Duodenal mucosa (tissue), 2 donors: ENCODE results near the gene NPY4R2.
"Not testable (repeated sequence)": the region's sequence is repeated elsewhere in the genome, so short reads cannot be mapped to it uniquely, and the experiment has no call there.

Experiments used
- H3K27ac ChIP-seq: one replicate; pipeline ENCODE4 v1.7.0; 2013; ENCODE audit warnings: low read depth, low read length
- H3K27me3 ChIP-seq, 2 donors: one replicate each; pipeline ENCODE4 v1.7.0; 2013; ENCODE audit warnings: low read length in 2 of 2, control low read depth in 1 of 2; ENCODE audit not compliant: insufficient read depth in 2 of 2, control insufficient read depth in 1 of 2
- H3K36me3 ChIP-seq, 2 donors: one replicate each; pipeline ENCODE4 v1.7.0; 2013; ENCODE audit warnings: low read length in 2 of 2, control low read depth in 1 of 2; ENCODE audit not compliant: insufficient read depth in 2 of 2, control insufficient read depth in 1 of 2
- H3K4me1 ChIP-seq, 2 donors: one replicate each; pipeline ENCODE4 v1.7.0; 2013; ENCODE audit warnings: low read length in 2 of 2, control low read depth in 1 of 2; ENCODE audit not compliant: insufficient read depth in 2 of 2, control insufficient read depth in 1 of 2
- H3K4me3 ChIP-seq, 2 donors: one replicate each; pipeline ENCODE4 v1.7.0; 2013; ENCODE audit warnings: low read length in 2 of 2, low read depth in 1 of 2
- H3K9ac ChIP-seq, 2 donors: one replicate each; pipeline ENCODE4 v1.7.0; 2013; ENCODE audit warnings: low read length in 2 of 2, low read depth in 1 of 2
- H3K9me3 ChIP-seq, 2 donors: one replicate each; pipeline ENCODE4 v1.7.0; 2013; ENCODE audit warnings: low read length in 2 of 2, control low read depth in 1 of 2; ENCODE audit not compliant: control insufficient read depth in 1 of 2

NPY4R2 gene

DNA sequence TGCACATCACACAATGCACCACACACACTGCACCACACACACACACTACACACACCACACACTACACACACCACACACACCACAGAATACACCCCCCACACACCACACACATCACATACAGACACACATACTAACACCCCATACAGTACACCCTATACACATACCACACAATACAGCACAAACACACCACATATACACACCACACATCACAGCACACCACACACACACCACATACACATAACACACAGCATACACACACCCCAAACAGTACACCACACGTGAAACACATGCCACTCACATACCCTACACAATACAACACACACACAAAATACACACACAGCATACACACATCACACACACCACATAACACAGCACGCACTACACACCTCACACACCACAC lies 23.9 kb upstream of the NPY4R2 start:
- not testable (repeated sequence) for H3K27me3 ChIP-seq

DNA sequence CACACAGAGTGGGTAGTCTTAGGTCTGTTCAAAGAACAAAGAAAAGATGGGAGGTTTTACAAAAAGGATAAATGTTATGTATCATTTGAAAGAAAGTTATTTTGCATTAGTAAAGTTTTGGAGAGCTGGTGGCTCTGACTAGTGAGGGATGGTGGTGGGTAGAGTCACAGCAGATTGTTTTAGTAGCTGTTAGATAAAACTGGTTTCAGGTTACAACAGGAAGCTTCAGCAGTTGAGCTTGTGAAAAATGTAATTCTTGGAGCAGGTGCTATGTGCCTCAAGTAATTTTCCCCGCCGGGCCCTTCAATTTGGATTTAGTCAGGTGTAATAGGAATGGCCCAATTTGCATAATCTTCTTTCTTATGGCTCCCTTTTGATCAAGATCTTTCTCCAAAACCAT lies 20.6 kb upstream of the NPY4R2 start:
- H3K4me1 ChIP-seq, H3K27ac ChIP-seq, H3K4me3 ChIP-seq, H3K9me3 ChIP-seq, H3K27me3 ChIP-seq, H3K9ac ChIP-seq, H3K36me3 ChIP-seq: not testable (repeated sequence)

More for the DNA sequence above, 23.9 kb upstream of the NPY4R2 start:
- not testable (repeated sequence) for H3K9me3 ChIP-seq, H3K27ac ChIP-seq, H3K36me3 ChIP-seq, H3K4me3 ChIP-seq, H3K9ac ChIP-seq, H3K4me1 ChIP-seq

- H3K27ac ChIP-seq, H3K36me3 ChIP-seq, H3K27me3 ChIP-seq, H3K4me1 ChIP-seq, H3K9me3 ChIP-seq, H3K4me3 ChIP-seq, H3K9ac ChIP-seq: not testable (repeated sequence)
These were observed 9.1 kb upstream of the NPY4R2 start for GRCh38 chr10:47909333-47909732.

DNA sequence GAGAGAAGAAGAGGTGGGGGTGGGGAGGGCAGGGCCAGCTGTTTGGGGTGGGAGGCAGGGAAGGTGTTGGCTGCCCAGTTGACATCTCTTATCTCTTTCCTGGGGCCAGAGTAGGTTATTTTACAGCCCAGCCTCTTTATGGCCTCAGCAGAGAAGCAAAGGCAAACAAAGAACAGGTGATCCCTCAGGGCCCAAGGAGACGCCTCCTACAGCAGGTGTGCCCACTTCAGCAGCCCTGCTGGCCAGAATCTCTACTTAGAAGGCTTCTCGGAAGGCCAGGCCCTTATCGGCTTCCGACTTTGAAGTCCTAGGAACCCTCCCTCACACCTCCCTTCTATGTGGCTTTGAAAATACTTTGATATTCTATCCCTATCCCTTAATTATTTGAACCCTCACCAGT lies 8.0 kb upstream of the NPY4R2 start:
- H3K36me3 ChIP-seq, H3K9ac ChIP-seq, H3K27ac ChIP-seq, H3K27me3 ChIP-seq, H3K4me1 ChIP-seq, H3K4me3 ChIP-seq, H3K9me3 ChIP-seq: not testable (repeated sequence)

- H3K36me3 ChIP-seq, H3K27me3 ChIP-seq, H3K9ac ChIP-seq, H3K27ac ChIP-seq, H3K9me3 ChIP-seq, H3K4me1 ChIP-seq, H3K4me3 ChIP-seq: not testable (repeated sequence)
These were observed 4.4 kb upstream of the NPY4R2 start for GRCh38 chr10:47914052-47914451.

GRCh38 chr10:47915849-47916548 lies 2.5 kb upstream of the NPY4R2 start:
- not testable (repeated sequence) for H3K27ac ChIP-seq, H3K27me3 ChIP-seq, H3K9me3 ChIP-seq, H3K4me1 ChIP-seq, H3K4me3 ChIP-seq, H3K36me3 ChIP-seq, H3K9ac ChIP-seq

DNA sequence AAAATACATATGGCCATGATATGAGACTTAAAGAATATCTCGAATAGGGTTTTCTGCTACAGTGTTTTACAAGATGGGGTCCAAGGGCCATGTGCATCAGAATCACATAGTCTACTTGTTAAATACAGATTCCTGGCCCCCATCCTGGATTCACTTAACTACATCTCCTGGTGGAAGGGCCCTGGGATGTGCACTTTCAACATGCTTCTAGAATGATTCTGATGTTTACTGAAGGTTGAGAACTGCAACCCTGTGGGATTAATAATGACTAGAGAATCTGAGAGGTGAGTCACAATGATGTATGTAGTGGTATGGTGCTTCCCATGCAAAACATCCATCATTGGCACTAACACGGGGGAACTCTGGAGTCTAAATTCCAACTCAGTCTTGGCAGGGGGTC lies 2.1 kb downstream of the NPY4R2 start:
- not testable (repeated sequence) for H3K36me3 ChIP-seq, H3K4me3 ChIP-seq, H3K27ac ChIP-seq, H3K27me3 ChIP-seq, H3K4me1 ChIP-seq, H3K9me3 ChIP-seq, H3K9ac ChIP-seq

DNA sequence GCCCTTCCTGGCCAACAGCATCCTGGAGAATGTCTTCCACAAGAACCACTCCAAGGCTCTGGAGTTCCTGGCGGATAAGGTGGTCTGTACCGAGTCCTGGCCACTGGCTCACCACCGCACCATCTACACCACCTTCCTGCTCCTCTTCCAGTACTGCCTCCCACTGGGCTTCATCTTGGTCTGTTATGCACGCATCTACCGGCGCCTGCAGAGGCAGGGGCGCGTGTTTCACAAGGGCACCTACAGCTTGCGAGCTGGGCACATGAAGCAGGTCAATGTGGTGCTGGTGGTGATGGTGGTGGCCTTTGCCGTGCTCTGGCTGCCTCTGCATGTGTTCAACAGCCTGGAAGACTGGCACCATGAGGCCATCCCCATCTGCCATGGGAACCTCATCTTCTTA lies 4.0 kb downstream of the NPY4R2 start:
- not testable (repeated sequence) for H3K9ac ChIP-seq, H3K9me3 ChIP-seq, H3K4me3 ChIP-seq, H3K36me3 ChIP-seq, H3K27ac ChIP-seq, H3K4me1 ChIP-seq, H3K27me3 ChIP-seq

DNA sequence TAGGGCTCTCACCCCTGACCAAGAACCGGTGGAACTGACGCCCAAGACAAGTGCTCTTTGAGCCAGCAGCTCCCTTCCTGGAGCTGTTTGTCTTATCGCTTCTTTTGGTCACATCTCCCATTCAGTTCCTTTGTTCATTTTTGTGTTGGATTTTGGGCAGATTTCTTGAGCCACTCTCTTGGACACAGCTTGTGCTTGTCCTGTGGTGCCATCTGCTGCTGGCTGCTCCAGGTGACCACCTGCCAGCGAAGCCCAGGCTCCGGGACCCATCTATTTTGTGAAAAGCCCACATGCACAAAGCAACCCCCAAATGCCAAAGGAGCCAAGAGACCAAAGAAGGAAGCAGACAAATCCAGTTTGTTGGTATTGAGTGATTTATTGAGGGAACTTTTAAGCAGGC lies 6.2 kb downstream of the NPY4R2 start:
- H3K4me1 ChIP-seq, H3K9ac ChIP-seq, H3K36me3 ChIP-seq, H3K9me3 ChIP-seq, H3K4me3 ChIP-seq, H3K27ac ChIP-seq, H3K27me3 ChIP-seq: not testable (repeated sequence)

DNA sequence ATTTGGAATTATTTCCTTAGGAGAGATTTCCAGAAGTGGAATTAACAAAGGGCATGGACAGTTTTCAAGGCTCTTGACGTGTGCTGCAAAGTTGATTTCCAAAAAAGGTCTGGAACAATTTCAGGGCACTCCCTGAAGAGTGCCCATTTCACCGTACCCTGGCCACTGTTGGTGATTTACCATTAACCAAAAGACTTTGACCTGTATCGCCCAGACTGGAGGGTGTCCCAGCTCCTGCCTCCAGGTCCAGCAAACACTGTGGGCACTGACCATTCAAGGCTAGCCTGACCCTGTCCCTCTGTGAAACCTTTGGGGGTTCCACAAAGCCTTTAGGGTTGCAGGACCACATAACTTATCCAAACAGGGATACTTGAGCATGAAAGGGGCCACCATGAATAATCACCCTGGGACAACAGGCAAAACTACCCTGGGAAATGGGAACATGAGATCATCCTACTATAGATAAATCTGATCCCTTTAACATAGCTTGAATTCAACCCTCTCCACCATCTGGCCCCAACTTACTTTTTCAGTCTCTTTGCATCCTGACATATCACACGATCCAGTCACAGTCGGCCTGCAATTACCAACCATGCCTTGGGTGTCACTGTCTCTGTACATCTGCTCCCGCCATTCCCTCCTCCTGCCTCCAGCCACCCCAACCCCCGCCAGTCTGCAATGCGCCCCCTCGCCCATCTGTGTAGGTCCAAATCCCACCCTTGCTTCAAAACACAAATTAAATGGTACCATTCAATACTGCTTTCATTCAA lies 8.9 kb downstream of the NPY4R2 start:
- not testable (repeated sequence) for H3K4me3 ChIP-seq, H3K9me3 ChIP-seq, H3K27ac ChIP-seq, H3K9ac ChIP-seq, H3K4me1 ChIP-seq, H3K36me3 ChIP-seq, H3K27me3 ChIP-seq
